ENCODE data around the gene RAB9A.

The RAB9A gene

DNA sequence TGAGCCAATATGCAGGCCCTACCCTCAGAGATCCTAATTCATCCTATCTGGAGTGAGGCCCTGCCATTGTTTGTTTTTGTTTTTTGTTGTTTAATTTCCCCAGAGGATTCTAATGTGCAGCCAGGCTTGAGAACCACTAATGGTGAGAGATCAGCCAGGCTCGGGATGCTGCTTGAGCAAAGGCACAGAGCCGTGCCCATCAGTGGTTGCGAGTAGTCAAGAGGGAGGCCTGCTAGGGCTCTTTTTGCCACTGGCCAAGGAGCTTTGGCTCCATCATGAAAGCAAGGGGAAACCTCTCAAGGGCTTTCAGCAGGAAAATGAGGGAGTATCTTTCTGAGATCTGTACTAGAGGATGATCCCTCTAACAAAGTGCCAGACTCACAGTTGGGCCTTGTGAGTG is 33.3 kb upstream of the RAB9A start (continued):
- TF ChIP-seq, protein P1, sequence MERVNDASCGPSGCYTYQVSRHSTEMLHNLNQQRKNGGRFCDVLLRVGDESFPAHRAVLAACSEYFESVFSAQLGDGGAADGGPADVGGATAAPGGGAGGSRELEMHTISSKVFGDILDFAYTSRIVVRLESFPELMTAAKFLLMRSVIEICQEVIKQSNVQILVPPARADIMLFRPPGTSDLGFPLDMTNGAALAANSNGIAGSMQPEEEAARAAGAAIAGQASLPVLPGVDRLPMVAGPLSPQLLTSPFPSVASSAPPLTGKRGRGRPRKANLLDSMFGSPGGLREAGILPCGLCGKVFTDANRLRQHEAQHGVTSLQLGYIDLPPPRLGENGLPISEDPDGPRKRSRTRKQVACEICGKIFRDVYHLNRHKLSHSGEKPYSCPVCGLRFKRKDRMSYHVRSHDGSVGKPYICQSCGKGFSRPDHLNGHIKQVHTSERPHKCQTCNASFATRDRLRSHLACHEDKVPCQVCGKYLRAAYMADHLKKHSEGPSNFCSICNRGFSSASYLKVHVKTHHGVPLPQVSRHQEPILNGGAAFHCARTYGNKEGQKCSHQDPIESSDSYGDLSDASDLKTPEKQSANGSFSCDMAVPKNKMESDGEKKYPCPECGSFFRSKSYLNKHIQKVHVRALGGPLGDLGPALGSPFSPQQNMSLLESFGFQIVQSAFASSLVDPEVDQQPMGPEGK (CRISPR knock-in tag; IDR thresholded peaks at IDR 0.05; ENCODE audit: borderline replicate concordance) = no peak
- TF ChIP-seq ZNF8 (CRISPR knock-in tag; IDR thresholded peaks at IDR 0.05) (no peak), ZNF565 (CRISPR knock-in tag; conservative IDR thresholded peaks at IDR 0.05; ENCODE audit: low read depth) (no peak), BACH2 (CRISPR knock-in tag; IDR thresholded peaks at IDR 0.05; ENCODE audit: borderline replicate concordance) (no peak), ZC3H10 (CRISPR knock-in tag; IDR thresholded peaks at IDR 0.05) (no peak), GLIS3 (CRISPR knock-in tag; IDR thresholded peaks at IDR 0.05) (no peak), ZNF70 (CRISPR knock-in tag; IDR thresholded peaks at IDR 0.05) (no peak), ESRRG (CRISPR knock-in tag; IDR thresholded peaks at IDR 0.05) (no peak)
- TF ChIP-seq, protein P2, sequence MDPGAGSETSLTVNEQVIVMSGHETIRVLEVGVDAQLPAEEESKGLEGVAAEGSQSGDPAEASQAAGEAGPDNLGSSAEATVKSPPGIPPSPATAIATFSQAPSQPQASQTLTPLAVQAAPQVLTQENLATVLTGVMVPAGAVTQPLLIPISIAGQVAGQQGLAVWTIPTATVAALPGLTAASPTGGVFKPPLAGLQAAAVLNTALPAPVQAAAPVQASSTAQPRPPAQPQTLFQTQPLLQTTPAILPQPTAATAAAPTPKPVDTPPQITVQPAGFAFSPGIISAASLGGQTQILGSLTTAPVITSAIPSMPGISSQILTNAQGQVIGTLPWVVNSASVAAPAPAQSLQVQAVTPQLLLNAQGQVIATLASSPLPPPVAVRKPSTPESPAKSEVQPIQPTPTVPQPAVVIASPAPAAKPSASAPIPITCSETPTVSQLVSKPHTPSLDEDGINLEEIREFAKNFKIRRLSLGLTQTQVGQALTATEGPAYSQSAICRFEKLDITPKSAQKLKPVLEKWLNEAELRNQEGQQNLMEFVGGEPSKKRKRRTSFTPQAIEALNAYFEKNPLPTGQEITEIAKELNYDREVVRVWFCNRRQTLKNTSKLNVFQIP (CRISPR knock-in tag; IDR thresholded peaks at IDR 0.05; ENCODE audit: borderline replicate concordance, low read depth) = no peak

DNA sequence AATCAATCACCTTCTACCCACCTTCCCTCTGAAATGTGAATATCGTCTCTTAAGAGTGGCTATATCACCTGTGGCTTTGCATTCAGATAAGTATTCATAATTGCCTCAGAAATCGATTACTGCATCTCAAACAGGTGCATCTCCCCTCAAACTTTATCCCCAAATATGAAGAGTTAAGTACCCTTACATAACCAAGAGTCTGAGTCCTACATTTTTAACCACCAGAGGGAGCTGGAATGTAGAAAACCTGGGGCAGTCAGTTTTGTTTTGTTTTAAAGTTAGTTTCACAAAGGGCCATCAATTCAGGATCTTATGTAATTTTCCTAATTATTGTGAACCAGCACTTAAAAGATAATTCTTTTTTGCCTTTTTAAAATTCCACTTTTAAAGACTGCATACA is 30.3 kb upstream of the RAB9A start:
- TF ChIP-seq SNAI2 (CRISPR knock-in tag; IDR thresholded peaks at IDR 0.05) (no peak), OSR1 (CRISPR knock-in tag; IDR thresholded peaks at IDR 0.05) (no peak), CSDC2 (CRISPR knock-in tag; IDR thresholded peaks at IDR 0.05) (no peak), ZC3H10 (CRISPR knock-in tag; IDR thresholded peaks at IDR 0.05) (no peak), TOX (CRISPR knock-in tag; IDR thresholded peaks at IDR 0.05; ENCODE audit: borderline replicate concordance) (no peak), ZFP30 (CRISPR knock-in tag; IDR thresholded peaks at IDR 0.05) (no peak), BACH2 (CRISPR knock-in tag; IDR thresholded peaks at IDR 0.05; ENCODE audit: borderline replicate concordance) (no peak), ZNF70 (CRISPR knock-in tag; IDR thresholded peaks at IDR 0.05) (no peak), RARB (CRISPR knock-in tag; IDR thresholded peaks at IDR 0.05) (no peak)
- TF ChIP-seq, protein P3, sequence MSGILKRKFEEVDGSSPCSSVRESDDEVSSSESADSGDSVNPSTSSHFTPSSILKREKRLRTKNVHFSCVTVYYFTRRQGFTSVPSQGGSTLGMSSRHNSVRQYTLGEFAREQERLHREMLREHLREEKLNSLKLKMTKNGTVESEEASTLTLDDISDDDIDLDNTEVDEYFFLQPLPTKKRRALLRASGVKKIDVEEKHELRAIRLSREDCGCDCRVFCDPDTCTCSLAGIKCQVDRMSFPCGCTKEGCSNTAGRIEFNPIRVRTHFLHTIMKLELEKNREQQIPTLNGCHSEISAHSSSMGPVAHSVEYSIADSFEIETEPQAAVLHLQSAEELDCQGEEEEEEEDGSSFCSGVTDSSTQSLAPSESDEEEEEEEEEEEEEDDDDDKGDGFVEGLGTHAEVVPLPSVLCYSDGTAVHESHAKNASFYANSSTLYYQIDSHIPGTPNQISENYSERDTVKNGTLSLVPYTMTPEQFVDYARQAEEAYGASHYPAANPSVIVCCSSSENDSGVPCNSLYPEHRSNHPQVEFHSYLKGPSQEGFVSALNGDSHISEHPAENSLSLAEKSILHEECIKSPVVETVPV (CRISPR knock-in tag; IDR thresholded peaks at IDR 0.05) = no peak
- TF ChIP-seq, protein P4, sequence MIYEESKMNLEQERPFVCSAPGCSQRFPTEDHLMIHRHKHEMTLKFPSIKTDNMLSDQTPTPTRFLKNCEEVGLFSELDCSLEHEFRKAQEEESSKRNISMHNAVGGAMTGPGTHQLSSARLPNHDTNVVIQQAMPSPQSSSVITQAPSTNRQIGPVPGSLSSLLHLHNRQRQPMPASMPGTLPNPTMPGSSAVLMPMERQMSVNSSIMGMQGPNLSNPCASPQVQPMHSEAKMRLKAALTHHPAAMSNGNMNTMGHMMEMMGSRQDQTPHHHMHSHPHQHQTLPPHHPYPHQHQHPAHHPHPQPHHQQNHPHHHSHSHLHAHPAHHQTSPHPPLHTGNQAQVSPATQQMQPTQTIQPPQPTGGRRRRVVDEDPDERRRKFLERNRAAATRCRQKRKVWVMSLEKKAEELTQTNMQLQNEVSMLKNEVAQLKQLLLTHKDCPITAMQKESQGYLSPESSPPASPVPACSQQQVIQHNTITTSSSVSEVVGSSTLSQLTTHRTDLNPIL (CRISPR knock-in tag; IDR thresholded peaks at IDR 0.05; ENCODE audit: low read depth) = no peak
- TF ChIP-seq, protein P1 (CRISPR knock-in tag; IDR thresholded peaks at IDR 0.05; ENCODE audit: borderline replicate concordance) = no peak
- peak; percentile 83 for ATAC-seq

DNA sequence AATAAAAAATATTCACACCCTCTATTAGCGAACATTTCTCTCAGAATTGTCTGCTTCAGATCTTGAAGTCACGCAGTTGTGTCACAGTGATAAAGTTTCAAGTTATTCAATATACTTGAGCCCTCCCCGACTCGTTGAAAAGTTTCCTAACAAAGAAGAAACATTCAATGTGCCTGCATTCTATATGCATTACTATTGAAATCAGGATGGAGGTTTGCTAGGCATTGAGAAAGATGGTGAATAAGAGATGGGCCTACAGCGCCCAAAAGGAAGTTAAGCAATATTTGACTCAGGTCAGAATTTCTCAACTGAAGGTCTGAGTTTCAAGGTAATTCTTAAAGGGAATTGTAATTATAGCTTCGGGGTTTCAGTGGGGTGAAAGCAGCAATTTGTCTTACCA is 29.9 kb upstream of the RAB9A start:
- ATAC-seq = peak; percentile 39; the same call in 2 of the 3 replicates
- TF ChIP-seq ESRRG (CRISPR knock-in tag; IDR thresholded peaks at IDR 0.05) (no peak), ZFP3 (CRISPR knock-in tag; IDR thresholded peaks at IDR 0.05) (no peak), ZNF8 (CRISPR knock-in tag; IDR thresholded peaks at IDR 0.05) (no peak), ZNF70 (CRISPR knock-in tag; IDR thresholded peaks at IDR 0.05) (no peak), ZFP30 (CRISPR knock-in tag; IDR thresholded peaks at IDR 0.05) (no peak), TOX (CRISPR knock-in tag; IDR thresholded peaks at IDR 0.05; ENCODE audit: borderline replicate concordance) (no peak), ZC3H10 (CRISPR knock-in tag; IDR thresholded peaks at IDR 0.05) (no peak), RARB (CRISPR knock-in tag; IDR thresholded peaks at IDR 0.05) (no peak), PPARA (CRISPR knock-in tag; IDR thresholded peaks at IDR 0.05; ENCODE audit: borderline replicate concordance) (no peak), ISL1 (CRISPR knock-in tag; IDR thresholded peaks at IDR 0.05) (no peak), ZNF565 (CRISPR knock-in tag; conservative IDR thresholded peaks at IDR 0.05; ENCODE audit: low read depth) (no peak), TCF4 (CRISPR knock-in tag; IDR thresholded peaks at IDR 0.05; ENCODE audit: borderline replicate concordance) (no peak), GLIS3 (CRISPR knock-in tag; IDR thresholded peaks at IDR 0.05) (no peak), ARNTL (CRISPR knock-in tag; IDR thresholded peaks at IDR 0.05; ENCODE audit: borderline replicate concordance, low read depth) (no peak), SNAI2 (CRISPR knock-in tag; IDR thresholded peaks at IDR 0.05) (no peak)
- TF ChIP-seq, protein P4 (CRISPR knock-in tag; IDR thresholded peaks at IDR 0.05; ENCODE audit: low read depth) = no peak
- TF ChIP-seq, protein P5, sequence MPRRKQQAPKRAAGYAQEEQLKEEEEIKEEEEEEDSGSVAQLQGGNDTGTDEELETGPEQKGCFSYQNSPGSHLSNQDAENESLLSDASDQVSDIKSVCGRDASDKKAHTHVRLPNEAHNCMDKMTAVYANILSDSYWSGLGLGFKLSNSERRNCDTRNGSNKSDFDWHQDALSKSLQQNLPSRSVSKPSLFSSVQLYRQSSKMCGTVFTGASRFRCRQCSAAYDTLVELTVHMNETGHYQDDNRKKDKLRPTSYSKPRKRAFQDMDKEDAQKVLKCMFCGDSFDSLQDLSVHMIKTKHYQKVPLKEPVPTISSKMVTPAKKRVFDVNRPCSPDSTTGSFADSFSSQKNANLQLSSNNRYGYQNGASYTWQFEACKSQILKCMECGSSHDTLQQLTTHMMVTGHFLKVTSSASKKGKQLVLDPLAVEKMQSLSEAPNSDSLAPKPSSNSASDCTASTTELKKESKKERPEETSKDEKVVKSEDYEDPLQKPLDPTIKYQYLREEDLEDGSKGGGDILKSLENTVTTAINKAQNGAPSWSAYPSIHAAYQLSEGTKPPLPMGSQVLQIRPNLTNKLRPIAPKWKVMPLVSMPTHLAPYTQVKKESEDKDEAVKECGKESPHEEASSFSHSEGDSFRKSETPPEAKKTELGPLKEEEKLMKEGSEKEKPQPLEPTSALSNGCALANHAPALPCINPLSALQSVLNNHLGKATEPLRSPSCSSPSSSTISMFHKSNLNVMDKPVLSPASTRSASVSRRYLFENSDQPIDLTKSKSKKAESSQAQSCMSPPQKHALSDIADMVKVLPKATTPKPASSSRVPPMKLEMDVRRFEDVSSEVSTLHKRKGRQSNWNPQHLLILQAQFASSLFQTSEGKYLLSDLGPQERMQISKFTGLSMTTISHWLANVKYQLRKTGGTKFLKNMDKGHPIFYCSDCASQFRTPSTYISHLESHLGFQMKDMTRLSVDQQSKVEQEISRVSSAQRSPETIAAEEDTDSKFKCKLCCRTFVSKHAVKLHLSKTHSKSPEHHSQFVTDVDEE (CRISPR knock-in tag; IDR thresholded peaks at IDR 0.05) = no peak
- TF ChIP-seq, protein P1 (CRISPR knock-in tag; IDR thresholded peaks at IDR 0.05; ENCODE audit: borderline replicate concordance) = no peak

Measured in SK-N-SH treated with all-trans-retinoic acid at 6 μM for 48 hours (cell line).